Mesodermal cell (in vitro differentiated cells): ENCODE data around the gene XYLT1.

Source experiments
- H3K27ac ChIP-seq: 2 replicates; pipeline ENCODE4 v1.7.0; 2013; ENCODE audit warnings: mild to moderate bottlenecking, low read depth, low read length, moderate library complexity; ENCODE audit not compliant: severe bottlenecking
- H3K36me3 ChIP-seq: 2 replicates; pipeline ENCODE4 v1.7.1; 2013; ENCODE audit warnings: mild to moderate bottlenecking, low read length, moderate library complexity; ENCODE audit not compliant: control insufficient read depth, insufficient read depth
- H3K4me1 ChIP-seq: one replicate; pipeline ENCODE4 v1.7.1; 2013; ENCODE audit warnings: mild to moderate bottlenecking, low read length; ENCODE audit not compliant: insufficient read depth, control insufficient read depth, poor library complexity, severe bottlenecking
- H3K4me3 ChIP-seq: 2 replicates; pipeline ENCODE4 v1.7.0; 2013; ENCODE audit warnings: low read length, control low read depth, mild to moderate bottlenecking; ENCODE audit not compliant: insufficient read depth, poor library complexity, severe bottlenecking; ENCODE audit errors: extremely low read depth
- H3K9me3 ChIP-seq: 2 replicates; pipeline ENCODE4 v1.7.1; 2013; ENCODE audit warnings: mild to moderate bottlenecking, low read length, moderate library complexity; ENCODE audit not compliant: control insufficient read depth
- WGBS, 2 experiments: methylation state at CpG; one replicate each; pipeline ENCODE4 v1.1.5; 2013; ENCODE audit warnings: missing lambda C conversion rate in 2 of 2; ENCODE audit not compliant: insufficient coverage in 2 of 2; 5-methylcytosine and 5-hydroxymethylcytosine counted together

Gene XYLT1

GRCh38 chr16:17298238-17298637 lies 172.5 kb downstream of the XYLT1 start:
- Histone ChIP-seq H3K36me3 (no peaks in the 10 kb centered on the region), H3K9me3 (no peaks in the 10 kb centered on the region), H3K4me3 (no peak overlapping the region), H3K27ac (no peak overlapping the region), H3K4me1 (peaks cover 8% of the 10 kb centered on the region)
- 86 to 99% methylated on average over 6 to 7 of the region's 9 CpGs for WGBS, 2 experiments

- Histone ChIP-seq H3K27ac (no peak overlapping the region), H3K9me3 (no peaks in the 10 kb centered on the region), H3K36me3 (no peaks in the 10 kb centered on the region), H3K4me1 (peaks cover 8% of the 10 kb centered on the region), H3K4me3 (no peak overlapping the region)
- WGBS, 2 experiments: 54 to 69% methylated on average over 6 to 7 of the region's 7 CpGs
Measured at GRCh38 chr16:17296431-17296830, 174.3 kb downstream of the XYLT1 start.

GRCh38 chr16:17295948-17296347 lies 174.8 kb downstream of the XYLT1 start:
- no CpG with 5 or more reads among the region's 5 CpGs for WGBS, 2 experiments
- Histone ChIP-seq H3K27ac (no peak overlapping the region), H3K9me3 (no peaks in the 10 kb centered on the region), H3K36me3 (no peaks in the 10 kb centered on the region), H3K4me1 (peaks cover 8% of the 10 kb centered on the region), H3K4me3 (no peak overlapping the region)

GRCh38 chr16:17294856-17295255 lies 175.9 kb downstream of the XYLT1 start:
- H3K9me3 ChIP-seq: no peaks in the 10 kb centered on the region
- 87 to 88% methylated on average over 2 of the region's 3 CpGs for whole genome bisulfite sequencing, 2 experiments
- H3K4me3 ChIP-seq: no peak overlapping the region
- no peaks in the 10 kb centered on the region for H3K36me3 ChIP-seq
- H3K4me1 ChIP-seq: peaks cover under 1% of the 10 kb centered on the region
- no peak overlapping the region for H3K27ac ChIP-seq

GRCh38 chr16:17293813-17294558 lies 176.8 kb downstream of the XYLT1 start:
- WGBS, 2 experiments: 80 to 92% methylated on average over 4 to 5 of the region's 9 CpGs
- Histone ChIP-seq H3K9me3 (no peaks in the 10 kb centered on the region), H3K4me1 (no peaks in the 10 kb centered on the region), H3K36me3 (no peaks in the 10 kb centered on the region), H3K27ac (no peak overlapping the region), H3K4me3 (no peak overlapping the region)

GRCh38 chr16:17291289-17291688 lies 179.5 kb downstream of the XYLT1 start:
- no peaks in the 10 kb centered on the region for H3K9me3 ChIP-seq
- H3K36me3 ChIP-seq: no peaks in the 10 kb centered on the region
- H3K4me3 ChIP-seq: no peak overlapping the region
- 100% methylated on average over 1 of the region's 2 CpGs; no CpG with 5 or more reads in 1 of the 2 experiments for WGBS, 2 experiments
- H3K27ac ChIP-seq: no peak overlapping the region
- no peaks in the 10 kb centered on the region for H3K4me1 ChIP-seq

- no peaks in the 10 kb centered on the region for H3K9me3 ChIP-seq
- H3K4me3 ChIP-seq: no peak overlapping the region
- no peak overlapping the region for H3K27ac ChIP-seq
- no peaks in the 10 kb centered on the region for H3K36me3 ChIP-seq
- H3K4me1 ChIP-seq: no peaks in the 10 kb centered on the region
- WGBS, 2 experiments: 89 to 92% methylated on average over 6 of the region's 11 CpGs
Measured at GRCh38 chr16:17289674-17290635, 180.8 kb downstream of the XYLT1 start.

- Histone ChIP-seq H3K27ac (no peak overlapping the region), H3K4me1 (no peaks in the 10 kb centered on the region), H3K4me3 (no peak overlapping the region), H3K9me3 (no peaks in the 10 kb centered on the region), H3K36me3 (no peaks in the 10 kb centered on the region)
- 94 to 97% methylated on average over 2 of the region's 4 CpGs for WGBS, 2 experiments
Measured at GRCh38 chr16:17289050-17289449, 181.7 kb downstream of the XYLT1 start.

- H3K4me3 ChIP-seq: no peak overlapping the region
- no peaks in the 10 kb centered on the region for H3K36me3 ChIP-seq
- H3K4me1 ChIP-seq: no peaks in the 10 kb centered on the region
- H3K9me3 ChIP-seq: no peaks in the 10 kb centered on the region
- WGBS, 2 experiments: 63 to 75% methylated on average over 6 to 10 of the region's 10 CpGs
- no peak overlapping the region for H3K27ac ChIP-seq
Measured at GRCh38 chr16:17287166-17287800, 183.5 kb downstream of the XYLT1 start.

GRCh38 chr16:17286443-17286842 lies 184.3 kb downstream of the XYLT1 start:
- Histone ChIP-seq H3K27ac (no peak overlapping the region), H3K36me3 (no peaks in the 10 kb centered on the region), H3K4me3 (no peak overlapping the region), H3K4me1 (no peaks in the 10 kb centered on the region), H3K9me3 (no peaks in the 10 kb centered on the region)
- 73 to 87% methylated on average over 2 to 3 of the region's 4 CpGs for WGBS, 2 experiments
